ENCODE results near the gene MRFAP1L1.

MRFAP1L1 gene

DNA sequence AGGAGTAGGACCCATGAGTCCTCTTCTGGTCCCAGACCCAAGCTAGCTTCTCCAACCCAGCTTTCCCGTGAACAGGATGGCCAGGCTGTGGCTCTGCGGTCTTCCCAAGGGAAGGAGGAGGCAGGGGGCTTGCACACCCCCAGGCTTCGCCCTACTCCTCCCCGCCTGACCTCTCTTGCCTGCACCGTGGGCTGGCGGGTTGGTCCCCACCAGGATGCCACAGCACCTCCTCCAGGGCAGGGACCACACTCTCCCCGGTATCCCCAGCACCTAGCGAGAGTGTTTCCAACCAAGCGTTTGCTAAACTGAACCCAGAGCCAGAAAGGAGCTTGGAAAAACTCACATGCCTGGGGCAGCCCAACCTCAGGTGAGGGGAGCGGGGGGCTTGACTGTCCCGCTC lies 25.0 kb downstream of the MRFAP1L1 start:
- Histone ChIP-seq H4K20me1 (ENCODE audit: control insufficient read depth, insufficient read depth, low read depth, low read length) (no peaks in the 10 kb centered on the region; the same call in 1 of the 2 replicates), H3K4me2 (ENCODE audit: low read length) (no peak overlapping the region), H3K4me1 (ENCODE audit: control insufficient read depth, low read length) (no peaks in the 10 kb centered on the region), H3K9me2 (replicated peaks; ENCODE audit: control insufficient read depth, low read length) (no peaks in the 10 kb centered on the region), H3K27me3 (ENCODE audit: control insufficient read depth, low read length) (no peaks in the 10 kb centered on the region), H3K4me3 (ENCODE audit: low read length) (no peak overlapping the region), H3K36me3 (ENCODE audit: control insufficient read depth, low read length) (no peaks in the 10 kb centered on the region), H3K27ac (ENCODE audit: low read depth, low read length) (no peak overlapping the region), H3K79me2 (ENCODE audit: control insufficient read depth, low read length) (peaks cover 8% of the 10 kb centered on the region; the same call in 1 of the 2 replicates), H3K9me3 (ENCODE audit: control insufficient read depth, insufficient read depth, low read length) (no peaks in the 10 kb centered on the region), H3F3A (ENCODE audit: control insufficient read depth, insufficient read depth) (peaks cover 7% of the 10 kb centered on the region; the same call in 1 of the 2 replicates)
- TF ChIP-seq, protein P1, sequence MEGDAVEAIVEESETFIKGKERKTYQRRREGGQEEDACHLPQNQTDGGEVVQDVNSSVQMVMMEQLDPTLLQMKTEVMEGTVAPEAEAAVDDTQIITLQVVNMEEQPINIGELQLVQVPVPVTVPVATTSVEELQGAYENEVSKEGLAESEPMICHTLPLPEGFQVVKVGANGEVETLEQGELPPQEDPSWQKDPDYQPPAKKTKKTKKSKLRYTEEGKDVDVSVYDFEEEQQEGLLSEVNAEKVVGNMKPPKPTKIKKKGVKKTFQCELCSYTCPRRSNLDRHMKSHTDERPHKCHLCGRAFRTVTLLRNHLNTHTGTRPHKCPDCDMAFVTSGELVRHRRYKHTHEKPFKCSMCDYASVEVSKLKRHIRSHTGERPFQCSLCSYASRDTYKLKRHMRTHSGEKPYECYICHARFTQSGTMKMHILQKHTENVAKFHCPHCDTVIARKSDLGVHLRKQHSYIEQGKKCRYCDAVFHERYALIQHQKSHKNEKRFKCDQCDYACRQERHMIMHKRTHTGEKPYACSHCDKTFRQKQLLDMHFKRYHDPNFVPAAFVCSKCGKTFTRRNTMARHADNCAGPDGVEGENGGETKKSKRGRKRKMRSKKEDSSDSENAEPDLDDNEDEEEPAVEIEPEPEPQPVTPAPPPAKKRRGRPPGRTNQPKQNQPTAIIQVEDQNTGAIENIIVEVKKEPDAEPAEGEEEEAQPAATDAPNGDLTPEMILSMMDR (IDR thresholded peaks at IDR 0.05; ENCODE audit: low read depth, low read length, poor library complexity, severe bottlenecking), result no peak
- TF ChIP-seq EZH2phosphoT487 (IDR thresholded peaks at IDR 0.05; ENCODE audit: borderline replicate concordance, low read length), result no peak

DNA sequence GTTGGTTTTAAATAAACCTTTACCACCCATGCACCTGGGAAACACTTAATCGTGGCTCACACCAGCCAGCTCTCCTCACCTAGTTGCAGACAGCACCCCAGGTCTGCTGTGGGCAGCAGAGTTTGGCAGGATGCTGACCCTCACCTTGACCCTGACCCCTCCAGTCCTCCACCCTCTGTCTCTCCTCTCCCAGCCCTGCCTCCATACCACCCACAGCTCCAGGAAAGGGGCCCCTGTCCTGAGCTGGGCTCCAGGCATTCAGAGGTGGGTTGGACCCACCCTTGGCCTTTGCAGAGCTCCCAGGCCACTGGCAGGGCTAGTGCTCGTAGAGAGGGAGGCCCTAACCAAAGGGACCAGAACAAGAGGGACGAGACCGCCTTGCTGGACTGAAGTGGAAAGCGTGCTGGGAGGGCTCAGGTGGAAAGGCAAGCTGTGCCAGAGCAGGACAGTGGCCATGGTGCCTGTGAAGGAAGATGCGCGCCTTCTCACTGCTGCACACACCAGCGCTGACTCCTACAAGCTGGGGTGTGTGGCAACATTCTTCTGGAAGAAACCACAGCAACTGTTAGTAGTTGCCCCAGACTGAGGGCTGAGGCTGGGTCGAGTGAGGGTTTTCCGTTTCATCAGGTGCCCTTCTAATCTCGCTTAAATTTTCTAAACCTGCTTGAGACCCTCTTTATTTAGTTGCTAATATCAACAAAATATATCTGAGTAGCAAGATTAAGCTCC lies 26.6 kb downstream of the MRFAP1L1 start:
- H3K36me3 ChIP-seq (ENCODE audit: control insufficient read depth, low read length), result peaks cover 5% of the 10 kb centered on the region
- H3K27me3 ChIP-seq (ENCODE audit: control insufficient read depth, low read length), result no peaks in the 10 kb centered on the region
- peaks cover 17% of the 10 kb centered on the region for H3K79me2 ChIP-seq (ENCODE audit: control insufficient read depth, low read length)
- H3K4me1 ChIP-seq (ENCODE audit: control insufficient read depth, low read length), result no peaks in the 10 kb centered on the region
- no peaks in the 10 kb centered on the region for H3K9me2 ChIP-seq (replicated peaks; ENCODE audit: control insufficient read depth, low read length)
- H4K20me1 ChIP-seq (ENCODE audit: control insufficient read depth, insufficient read depth, low read depth, low read length), result no peaks in the 10 kb centered on the region; the same call in 1 of the 2 replicates
- no peaks in the 10 kb centered on the region for H3K9me3 ChIP-seq (ENCODE audit: control insufficient read depth, insufficient read depth, low read length)
- H3F3A ChIP-seq (ENCODE audit: control insufficient read depth, insufficient read depth), result peaks cover 10% of the 10 kb centered on the region
- H3K4me3 ChIP-seq (ENCODE audit: low read length), result no peak overlapping the region
- TF ChIP-seq, protein P1 (IDR thresholded peaks at IDR 0.05; ENCODE audit: low read depth, low read length, poor library complexity, severe bottlenecking), result no peak
- TF ChIP-seq EZH2phosphoT487 (IDR thresholded peaks at IDR 0.05; ENCODE audit: borderline replicate concordance, low read length), result no peak
- H3K4me2 ChIP-seq (ENCODE audit: low read length), result no peak overlapping the region
- H3K27ac ChIP-seq (ENCODE audit: low read depth, low read length), result no peak overlapping the region

DNA sequence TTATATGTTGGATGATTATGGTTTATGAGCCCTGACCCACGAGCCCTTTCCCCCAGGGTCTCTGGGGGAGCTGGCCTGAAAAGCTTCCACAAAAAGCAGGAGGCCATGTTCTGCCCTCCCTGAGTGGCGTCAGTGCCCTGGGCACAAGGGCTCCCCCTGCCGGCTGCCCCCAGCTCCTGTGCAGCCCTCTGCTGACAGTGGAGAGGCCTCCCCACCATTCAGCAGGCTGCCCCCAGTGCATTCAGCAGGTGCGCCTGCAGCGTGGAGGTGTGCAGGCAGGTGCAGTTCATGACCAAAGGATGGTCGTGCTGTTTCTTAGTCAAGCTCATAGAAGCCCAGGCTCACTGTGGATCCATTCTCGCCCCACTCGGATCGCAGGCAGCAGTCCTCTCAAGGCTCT lies 28.5 kb downstream of the MRFAP1L1 start:
- H3K27me3 ChIP-seq (ENCODE audit: control insufficient read depth, low read length), result no peaks in the 10 kb centered on the region
- no peak overlapping the region for H3K27ac ChIP-seq (ENCODE audit: low read depth, low read length)
- peaks cover 21% of the 10 kb centered on the region for H3K36me3 ChIP-seq (ENCODE audit: control insufficient read depth, low read length)
- TF ChIP-seq, protein P1 (IDR thresholded peaks at IDR 0.05; ENCODE audit: low read depth, low read length, poor library complexity, severe bottlenecking), result peak; percentile 55
- no peak for TF ChIP-seq EZH2phosphoT487 (IDR thresholded peaks at IDR 0.05; ENCODE audit: borderline replicate concordance, low read length)
- peaks cover 10% of the 10 kb centered on the region for H3F3A ChIP-seq (ENCODE audit: control insufficient read depth, insufficient read depth)
- no peak overlapping the region for H3K4me3 ChIP-seq (ENCODE audit: low read length)
- H3K9me2 ChIP-seq (replicated peaks; ENCODE audit: control insufficient read depth, low read length), result no peaks in the 10 kb centered on the region
- peaks cover 2% of the 10 kb centered on the region; the same call in 1 of the 2 replicates for H4K20me1 ChIP-seq (ENCODE audit: control insufficient read depth, insufficient read depth, low read depth, low read length)
- H3K4me2 ChIP-seq (ENCODE audit: low read length), result no peak overlapping the region
- no peaks in the 10 kb centered on the region for H3K9me3 ChIP-seq (ENCODE audit: control insufficient read depth, insufficient read depth, low read length)
- peaks cover 8% of the 10 kb centered on the region for H3K4me1 ChIP-seq (ENCODE audit: control insufficient read depth, low read length)
- peaks cover 33% of the 10 kb centered on the region for H3K79me2 ChIP-seq (ENCODE audit: control insufficient read depth, low read length)

Data from DOHH2 (cell line).